ENCODE data around the gene SUFU. TPM values are rescaled to one million over a fixed set of nuclear protein-coding genes. Genes with fewer than 3 reads are reported as not detected.

Gene SUFU
- total RNA-seq, 1 experiment from 2014 or later: 2.7 TPM

- Histone ChIP-seq H3K27me3 (ENCODE audit: low read length) (no peaks in the 10 kb centered on the region), H3F3A (ENCODE audit: low read length, unreplicated experiment) (no peaks in the 10 kb centered on the region), H3K27ac (ENCODE audit: low read length) (no peak overlapping the region), H3K4me2 (ENCODE audit: low read length) (no peak overlapping the region), H3K4me1 (ENCODE audit: insufficient read depth, low read length) (no peaks in the 10 kb centered on the region), H3K4me3 (ENCODE audit: low read length) (no peak overlapping the region), H3K9me2 (replicated peaks; ENCODE audit: low read length) (no peaks in the 10 kb centered on the region), H2AFZ (ENCODE audit: low read length) (no peak overlapping the region), H3K9me3 (ENCODE audit: low read length) (no peaks in the 10 kb centered on the region), H3K79me2 (ENCODE audit: low read length) (no peaks in the 10 kb centered on the region), H3K9ac (ENCODE audit: low read length) (no peak overlapping the region), H3K36me3 (ENCODE audit: low read depth, low read length) (no peaks in the 10 kb centered on the region), H4K20me1 (ENCODE audit: low read length) (no peaks in the 10 kb centered on the region)
- CTCF ChIA-PET: no interaction called here
- ATAC-seq: no peak
- BruUV-seq (replicated peaks): no TSS peak
- DNase-seq: no peak
- no peak for TF ChIP-seq EZH2phosphoT487 (IDR thresholded peaks at IDR 0.05; ENCODE audit: borderline replicate concordance, low read length)
- TF ChIP-seq, protein P1, sequence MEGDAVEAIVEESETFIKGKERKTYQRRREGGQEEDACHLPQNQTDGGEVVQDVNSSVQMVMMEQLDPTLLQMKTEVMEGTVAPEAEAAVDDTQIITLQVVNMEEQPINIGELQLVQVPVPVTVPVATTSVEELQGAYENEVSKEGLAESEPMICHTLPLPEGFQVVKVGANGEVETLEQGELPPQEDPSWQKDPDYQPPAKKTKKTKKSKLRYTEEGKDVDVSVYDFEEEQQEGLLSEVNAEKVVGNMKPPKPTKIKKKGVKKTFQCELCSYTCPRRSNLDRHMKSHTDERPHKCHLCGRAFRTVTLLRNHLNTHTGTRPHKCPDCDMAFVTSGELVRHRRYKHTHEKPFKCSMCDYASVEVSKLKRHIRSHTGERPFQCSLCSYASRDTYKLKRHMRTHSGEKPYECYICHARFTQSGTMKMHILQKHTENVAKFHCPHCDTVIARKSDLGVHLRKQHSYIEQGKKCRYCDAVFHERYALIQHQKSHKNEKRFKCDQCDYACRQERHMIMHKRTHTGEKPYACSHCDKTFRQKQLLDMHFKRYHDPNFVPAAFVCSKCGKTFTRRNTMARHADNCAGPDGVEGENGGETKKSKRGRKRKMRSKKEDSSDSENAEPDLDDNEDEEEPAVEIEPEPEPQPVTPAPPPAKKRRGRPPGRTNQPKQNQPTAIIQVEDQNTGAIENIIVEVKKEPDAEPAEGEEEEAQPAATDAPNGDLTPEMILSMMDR (conservative IDR thresholded peaks at IDR 0.05; ENCODE audit: low read depth, low read length): no peak
- no peak for TF ChIP-seq EZH2 (IDR thresholded peaks at IDR 0.05; ENCODE audit: low read length, unreplicated experiment)
- intact Hi-C loops (cut with micrococcal nuclease): no loop called here
- POLR2A ChIA-PET (ENCODE audit: unreplicated experiment): no interaction called here
These were observed 45.8 kb downstream of the SUFU start for GRCh38 chr10:102549549-102549948.

- H3K4me1 ChIP-seq (ENCODE audit: insufficient read depth, low read length): no peaks in the 10 kb centered on the region
- TF ChIP-seq, protein P1 (conservative IDR thresholded peaks at IDR 0.05; ENCODE audit: low read depth, low read length): no peak
- TF ChIP-seq EZH2phosphoT487 (IDR thresholded peaks at IDR 0.05; ENCODE audit: borderline replicate concordance, low read length) (no peak), EZH2 (IDR thresholded peaks at IDR 0.05; ENCODE audit: low read length, unreplicated experiment) (no peak)
- no peak overlapping the region for H3K4me3 ChIP-seq (ENCODE audit: low read length)
- H3F3A ChIP-seq (ENCODE audit: low read length, unreplicated experiment): no peaks in the 10 kb centered on the region
- no peaks in the 10 kb centered on the region for H3K9me3 ChIP-seq (ENCODE audit: low read length)
- no peaks in the 10 kb centered on the region for H3K9me2 ChIP-seq (replicated peaks; ENCODE audit: low read length)
- no peaks in the 10 kb centered on the region for H4K20me1 ChIP-seq (ENCODE audit: low read length)
- POLR2A ChIA-PET (ENCODE audit: unreplicated experiment): no interaction called here
- H2AFZ ChIP-seq (ENCODE audit: low read length): no peak overlapping the region
- H3K4me2 ChIP-seq (ENCODE audit: low read length): no peak overlapping the region
- H3K9ac ChIP-seq (ENCODE audit: low read length): no peak overlapping the region
- ATAC-seq (no peak), DNase-seq (no peak)
- H3K36me3 ChIP-seq (ENCODE audit: low read depth, low read length): no peaks in the 10 kb centered on the region
- CTCF ChIA-PET: no interaction called here
- no TSS peak for BruUV-seq (replicated peaks)
- no peaks in the 10 kb centered on the region for H3K79me2 ChIP-seq (ENCODE audit: low read length)
- H3K27ac ChIP-seq (ENCODE audit: low read length): no peak overlapping the region
- intact Hi-C loops (cut with micrococcal nuclease): no loop called here
- no peaks in the 10 kb centered on the region for H3K27me3 ChIP-seq (ENCODE audit: low read length)
These were observed 47.0 kb downstream of the SUFU start for GRCh38 chr10:102550636-102551210.

- Histone ChIP-seq H3K27me3 (ENCODE audit: low read length) (no peaks in the 10 kb centered on the region), H3K4me1 (ENCODE audit: insufficient read depth, low read length) (no peaks in the 10 kb centered on the region), H3K9me2 (replicated peaks; ENCODE audit: low read length) (no peaks in the 10 kb centered on the region), H2AFZ (ENCODE audit: low read length) (no peak overlapping the region), H3K9ac (ENCODE audit: low read length) (no peak overlapping the region), H3K27ac (ENCODE audit: low read length) (no peak overlapping the region), H3F3A (ENCODE audit: low read length, unreplicated experiment) (no peaks in the 10 kb centered on the region), H3K4me3 (ENCODE audit: low read length) (no peak overlapping the region), H3K9me3 (ENCODE audit: low read length) (no peaks in the 10 kb centered on the region), H3K4me2 (ENCODE audit: low read length) (no peak overlapping the region), H3K36me3 (ENCODE audit: low read depth, low read length) (no peaks in the 10 kb centered on the region), H4K20me1 (ENCODE audit: low read length) (no peaks in the 10 kb centered on the region), H3K79me2 (ENCODE audit: low read length) (no peaks in the 10 kb centered on the region)
- intact Hi-C loops (cut with micrococcal nuclease): no loop called here
- TF ChIP-seq EZH2phosphoT487 (IDR thresholded peaks at IDR 0.05; ENCODE audit: borderline replicate concordance, low read length) (no peak), EZH2 (IDR thresholded peaks at IDR 0.05; ENCODE audit: low read length, unreplicated experiment) (no peak)
- TF ChIP-seq, protein P1 (conservative IDR thresholded peaks at IDR 0.05; ENCODE audit: low read depth, low read length): no peak
- ChIA-PET CTCF (no interaction called here), POLR2A (ENCODE audit: unreplicated experiment) (no interaction called here)
- ATAC-seq: no peak
- no TSS peak for BruUV-seq (replicated peaks)
- DNase-seq: no peak
These were observed 48.8 kb downstream of the SUFU start for GRCh38 chr10:102552533-102552932.
